AG08395 (cell line): ENCODE results near the gene CHST9.

Source experiments
- DNase-seq: peaks from one replicate; pipeline ENCODE4 v3.0.0; 2012; ENCODE audit warnings: mixed read lengths, low spot score

The CHST9 gene

DNA sequence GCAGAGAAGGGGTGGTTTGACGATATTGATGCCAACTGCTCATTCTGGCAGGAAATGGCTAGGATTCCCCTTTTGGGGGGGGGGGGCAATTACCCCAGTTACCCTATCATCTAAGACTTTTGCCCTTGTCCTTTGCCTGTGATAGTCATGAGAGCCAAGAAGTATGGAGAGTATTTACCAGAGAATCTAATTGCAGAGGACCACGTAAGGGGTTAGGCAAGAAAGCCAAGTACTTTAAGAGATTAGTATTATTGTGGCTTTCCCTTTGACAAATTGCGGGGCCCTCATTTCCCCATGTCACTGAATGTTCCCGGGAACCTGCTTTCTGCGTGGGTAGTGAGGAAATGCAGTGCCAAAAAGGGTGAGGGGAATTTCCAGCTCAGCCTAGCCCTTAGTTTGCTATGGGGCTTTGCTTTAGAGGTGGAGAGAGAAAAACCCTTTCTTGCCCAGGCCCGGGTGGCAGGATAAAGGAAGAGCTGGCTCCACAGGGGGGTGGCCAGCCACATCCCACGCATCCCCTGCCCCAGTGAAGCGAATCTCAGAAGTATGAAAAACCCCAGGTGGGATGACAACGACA, 321.1 kb downstream of the CHST9 start:
- DNase-seq, result no peak

- DNase-seq, result no peak
Observed at GRCh38 chr18:26863122-26863879, 321.8 kb downstream of the CHST9 start.

DNA sequence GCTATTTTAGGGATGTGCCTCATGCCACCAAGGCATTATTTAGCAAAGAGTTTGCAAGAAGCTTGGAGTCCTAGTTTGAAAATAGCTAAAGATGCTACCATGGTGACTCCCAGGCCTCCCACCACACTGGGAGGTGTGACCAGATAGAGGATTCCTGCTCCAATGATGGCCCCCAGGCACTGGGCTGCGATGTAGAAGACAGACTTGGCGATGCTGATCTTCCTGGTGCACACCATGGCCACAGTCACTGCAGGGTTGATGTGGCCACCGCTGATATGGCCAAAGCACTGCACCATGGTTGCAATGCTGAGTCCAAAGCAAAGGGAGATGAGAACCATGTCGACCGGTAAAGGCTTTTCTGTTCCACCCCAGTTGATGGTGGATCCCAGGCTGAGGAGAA, 323.0 kb downstream of the CHST9 start:
- no peak for DNase-seq
